Ascending aorta (tissue), 2 donors: ENCODE measurements around the gene UCP2. TPM values are rescaled to one million over a fixed set of nuclear protein-coding genes. Genes with fewer than 3 reads are reported as not detected.

Source experiments
- DNase-seq, 2 donors: peaks; one replicate each; pipeline ENCODE4 v3.0.0-alpha.2; 2019; ENCODE audit warnings: low spot score in 2 of 2
- H3K27ac ChIP-seq, 2 donors: fragments of 200-600 bp; sonication (generic); one replicate each; pipeline ENCODE4 v1.5.1; 2016 to 2017; ENCODE audit warnings: mild to moderate bottlenecking in 1 of 2
- H3K27me3 ChIP-seq: fragments of 200-600 bp; sonication (generic); one replicate; pipeline ENCODE4 v1.5.1; 2017
- H3K36me3 ChIP-seq, 2 donors: fragments of 200-600 bp; sonication (generic); one replicate each; pipeline ENCODE4 v1.5.1; 2016
- H3K4me1 ChIP-seq, 2 donors: fragments of 200-600 bp; sonication (generic); one replicate each; pipeline ENCODE4 v1.5.1; 2016 to 2017; ENCODE audit warnings: mild to moderate bottlenecking in 1 of 2
- H3K4me3 ChIP-seq, 2 donors: fragments of 200-600 bp; sonication (generic); one replicate each; pipeline ENCODE4 v1.5.1; 2016 to 2017; ENCODE audit warnings: mild to moderate bottlenecking in 1 of 2
- H3K9me3 ChIP-seq, 2 donors: fragments of 200-600 bp; sonication (generic); one replicate each; pipeline ENCODE4 v1.5.1; 2016
- CTCF ChIP-seq, 3 experiments: fragments of 200-600 bp in 2 of 3; fragments of 450-650 bp in 1 of 3; sonication (generic) in 2 of 3; IDR thresholded peaks; one replicate each; pipeline ENCODE4 v1.5.1; 2016 to 2019; ENCODE audit warnings: antibody characterized with exemption in 3 of 3, mild to moderate bottlenecking in 1 of 3, moderate library complexity in 1 of 3
- intact Hi-C: fragments of 100-400 bp; cut with DNase I; formaldehyde crosslinking; loops from one replicate; pipeline ENCODE4 v1.15.1; 2023
- total RNA-seq: library from RNA; depleted of rRNA; stranded (reverse); fragments of >200 nt; gene quantifications from one replicate; pipeline ENCODE4 v1.1.0, GENCODE V29; 2016

The UCP2 gene
- total RNA-seq, 1 donor from 2014 or later: 2.7 TPM

GRCh38 chr11:74012074-74012809, 29.6 kb upstream of the UCP2 start:
- intact Hi-C loops: no loop called here
- H3K9me3 ChIP-seq: no peaks in the 10 kb centered on the region
- no peak overlapping the region for H3K4me3 ChIP-seq
- no peaks in the 10 kb centered on the region for H3K4me1 ChIP-seq
- TF ChIP-seq CTCF (IDR thresholded peaks at IDR 0.05): no peak
- peaks cover 5 to 16% of the 10 kb centered on the region in 2 donors for H3K36me3 ChIP-seq
- DNase-seq: no peak
- no peaks in the 10 kb centered on the region for H3K27me3 ChIP-seq
- H3K27ac ChIP-seq: no peak overlapping the region

GRCh38 chr11:74011360-74012073, 28.9 kb upstream of the UCP2 start:
- H3K4me1 ChIP-seq: no peaks in the 10 kb centered on the region
- no peaks in the 10 kb centered on the region for H3K9me3 ChIP-seq
- H3K27me3 ChIP-seq: no peaks in the 10 kb centered on the region
- intact Hi-C loops: no loop called here
- H3K4me3 ChIP-seq: no peak overlapping the region
- peaks cover 5 to 9% of the 10 kb centered on the region in 2 donors for H3K36me3 ChIP-seq
- no peak overlapping the region for H3K27ac ChIP-seq
- no peak for TF ChIP-seq CTCF (IDR thresholded peaks at IDR 0.05)
- DNase-seq: no peak

GRCh38 chr11:74010306-74011300, 28.0 kb upstream of the UCP2 start:
- intact Hi-C loops: no loop called here
- no peaks in the 10 kb centered on the region for H3K27me3 ChIP-seq
- no peak overlapping the region for H3K4me3 ChIP-seq
- H3K27ac ChIP-seq: no peak overlapping the region
- no peak for DNase-seq
- no peak for TF ChIP-seq CTCF (IDR thresholded peaks at IDR 0.05)
- H3K9me3 ChIP-seq: no peaks in the 10 kb centered on the region
- peaks cover 5 to 6% of the 10 kb centered on the region in 2 donors for H3K36me3 ChIP-seq
- H3K4me1 ChIP-seq: no peaks in the 10 kb centered on the region

- TF ChIP-seq CTCF (IDR thresholded peaks at IDR 0.05): no peak
- Histone ChIP-seq H3K9me3 (no peaks in the 10 kb centered on the region), H3K4me3 (no peak overlapping the region), H3K27ac (no peak overlapping the region), H3K36me3 (peaks cover 5 to 6% of the 10 kb centered on the region in 2 donors), H3K27me3 (no peaks in the 10 kb centered on the region), H3K4me1 (no peaks in the 10 kb centered on the region)
- intact Hi-C loops: no loop called here
- no peak for DNase-seq
Measured at GRCh38 chr11:74009675-74010305, 27.1 kb upstream of the UCP2 start.

GRCh38 chr11:74009230-74009547, 26.5 kb upstream of the UCP2 start:
- Histone ChIP-seq H3K9me3 (no peaks in the 10 kb centered on the region), H3K36me3 (peaks cover 5 to 7% of the 10 kb centered on the region in 2 donors), H3K4me3 (no peak overlapping the region), H3K27ac (no peak overlapping the region), H3K27me3 (no peaks in the 10 kb centered on the region), H3K4me1 (no peaks in the 10 kb centered on the region)
- DNase-seq: no peak
- intact Hi-C loops: no loop called here
- TF ChIP-seq CTCF (IDR thresholded peaks at IDR 0.05): no peak
